HCT116 (cell line): ENCODE data around the gene EXD3. TPM values are rescaled to one million over a fixed set of nuclear protein-coding genes. Genes with fewer than 3 reads are reported as not detected.

Source experiments
- ATAC-seq: fragments of 200-7000 bp; cut with Tn5 transposase; 2 replicates; pipeline ENCODE4 v1.9.1; 2020; ENCODE audit warnings: mild to moderate bottlenecking, moderate library complexity
- BruUV-seq: library from RNA; stranded (reverse); fragments of 400-500 nt; replicated peaks from 2 replicates; lab custom pipeline; 2021; lab: Mats Ljungman, UMichigan
- CTCF ChIA-PET: fragments of 300-600 bp; sonication (Branson Sonifier 250); formaldehyde crosslinking; loops from one replicate; lab custom pipeline; 2021; ENCODE audit warnings: antibody characterized with exemption; lab: Charles Lee
- POLR2A ChIA-PET: fragments of 300-600, 350-600 bp; sonication (Branson Sonifier 250); formaldehyde crosslinking; loops from one replicate; lab custom pipeline; 2021; ENCODE audit warnings: antibody characterized with exemption; lab: Charles Lee
- RAD21 ChIA-PET, 2 experiments: fragments of 300-600 bp; sonication (Branson Sonifier 250); formaldehyde crosslinking; loops; one replicate each; lab custom pipeline; 2023; ENCODE audit warnings: low total read pairs in 2 of 2; ENCODE audit not compliant: uncharacterized antibody in 2 of 2, unreplicated experiment in 2 of 2, low non-redundant PET in 1 of 2; lab: Charles Lee
- DNase-seq: peaks from one replicate; pipeline ENCODE4 v3.0.0-alpha.2; 2010; ENCODE audit warnings: low read depth, low spot score
- H2AFZ ChIP-seq: fragments of 200-600 bp; shearing (Covaris generic), sonication (generic); 2 replicates; pipeline ENCODE4 v1.6.1; 2017; ENCODE audit warnings: low read depth, mixed run types, mixed read lengths, antibody characterized with exemption, low read length; ENCODE audit not compliant: poor library complexity, severe bottlenecking
- H3K27ac ChIP-seq: 2 replicates; pipeline ENCODE4 v1.5.1; 2012; ENCODE audit warnings: low read depth, low read length
- H3K27me3 ChIP-seq: fragments of 200-600 bp; sonication (generic); 2 replicates; pipeline ENCODE4 v1.6.1; 2016; ENCODE audit warnings: mixed run types, low read length, mixed read lengths; ENCODE audit not compliant: insufficient read depth
- H3K36me3 ChIP-seq, 2 experiments: fragments of 200-500 bp in 1 of 2; fragments of 200-600 bp in 1 of 2; sonication (Bioruptor generic) in 1 of 2; sonication (generic) in 1 of 2; 2 replicates each; pipeline versions ENCODE4 v1.5.1 to v1.6.1; 2014 to 2016; ENCODE audit warnings: low read length in 2 of 2, inconsistent platforms in 1 of 2, mixed read lengths in 1 of 2, mixed run types in 1 of 2; ENCODE audit not compliant: insufficient read depth in 2 of 2, control insufficient read depth in 1 of 2
- H3K4me1 ChIP-seq, 2 experiments: fragments of 200-600 bp in 1 of 2; sonication (generic) in 1 of 2; 2 replicates each; pipeline versions ENCODE4 v1.5.1 to v1.6.1; 2012 to 2017; ENCODE audit warnings: low read length in 2 of 2, inconsistent platforms in 1 of 2, mild to moderate bottlenecking in 1 of 2, mixed read lengths in 1 of 2, mixed run types in 1 of 2, moderate library complexity in 1 of 2; ENCODE audit not compliant: insufficient read depth in 2 of 2, control insufficient read depth in 1 of 2
- H3K4me2 ChIP-seq: fragments of 200-600 bp; sonication (generic); 2 replicates; pipeline ENCODE4 v1.6.1; 2017; ENCODE audit warnings: mixed run types, low read length, mixed read lengths
- H3K4me3 ChIP-seq, 2 experiments: fragments of 200-600 bp in 1 of 2; sonication (generic) in 1 of 2; replicated peaks in 1 of 2; 2 replicates each; pipeline ENCODE4 v1.5.1; 2011 to 2016; ENCODE audit warnings: low read length in 2 of 2, control low read depth in 1 of 2, low read depth in 1 of 2, mild to moderate bottlenecking in 1 of 2, mixed read lengths in 1 of 2, mixed run types in 1 of 2
- H3K79me2 ChIP-seq: fragments of 200-600 bp; sonication (generic); 2 replicates; pipeline ENCODE4 v1.6.1; 2017; ENCODE audit warnings: mild to moderate bottlenecking, mixed run types, low read length, moderate library complexity, mixed read lengths; ENCODE audit not compliant: insufficient read depth
- H3K9ac ChIP-seq: fragments of 200-600 bp; sonication (generic); 2 replicates; pipeline ENCODE4 v1.6.1; 2016; ENCODE audit warnings: low read length, mixed read lengths
- H3K9me2 ChIP-seq: fragments of 200-600 bp; sonication (generic), shearing (Covaris generic); 2 replicates; pipeline ENCODE4 v1.6.1; 2017; ENCODE audit warnings: mixed run types, mild to moderate bottlenecking, moderate library complexity; ENCODE audit not compliant: insufficient read depth
- H3K9me3 ChIP-seq, 2 experiments: fragments of 200-500 bp in 1 of 2; fragments of 200-600 bp in 1 of 2; sonication (Bioruptor generic) in 1 of 2; sonication (generic) in 1 of 2; 2 replicates each; pipeline ENCODE4 v1.6.1; 2014 to 2017; ENCODE audit warnings: low read length in 2 of 2, mixed read lengths in 2 of 2, inconsistent platforms in 1 of 2, low read depth in 1 of 2, mild to moderate bottlenecking in 1 of 2, mixed run types in 1 of 2, moderate library complexity in 1 of 2; ENCODE audit not compliant: control insufficient read depth in 1 of 2, insufficient read depth in 1 of 2
- H4K20me1 ChIP-seq: fragments of 200-600 bp; sonication (generic), shearing (Covaris generic); 2 replicates; pipeline ENCODE4 v1.6.1; 2017; ENCODE audit warnings: mixed run types, mild to moderate bottlenecking, moderate library complexity; ENCODE audit not compliant: insufficient read depth
- CBX3 ChIP-seq: IDR thresholded peaks from 2 replicates; pipeline ENCODE4 v1.6.1; 2012; ENCODE audit warnings: low read depth
- EGR1 ChIP-seq: IDR thresholded peaks from 2 replicates; pipeline ENCODE4 v1.6.1; 2012; ENCODE audit warnings: low read depth
- EZH2phosphoT487 ChIP-seq: fragments of 200-600 bp; IDR thresholded peaks from 2 replicates; pipeline ENCODE4 v1.6.1; 2018; ENCODE audit warnings: antibody characterized with exemption, borderline replicate concordance
- MAX ChIP-seq: IDR thresholded peaks from 2 replicates; pipeline ENCODE4 v1.6.1; 2012
- POLR2AphosphoS5 ChIP-seq: IDR thresholded peaks from 2 replicates; pipeline ENCODE4 v1.6.1; 2011; ENCODE audit warnings: mild to moderate bottlenecking, low read depth, low read length, moderate library complexity
- RAD21 ChIP-seq: IDR thresholded peaks from 2 replicates; pipeline ENCODE4 v1.6.1; 2012; ENCODE audit warnings: low read depth, mild to moderate bottlenecking
- intact Hi-C: fragments of 100-400 bp; cut with micrococcal nuclease; formaldehyde crosslinking; loops from 2 replicates; pipeline ENCODE4 v1.10.0; 2022
- total RNA-seq: library from RNA; stranded (reverse); gene quantifications from one replicate; pipeline ENCODE4 v1.2.1, GENCODE V29; 2021; ENCODE audit not compliant: unreplicated experiment

The EXD3 gene
- total RNA-seq, 1 experiment from 2014 or later = 25.4 TPM

DNA sequence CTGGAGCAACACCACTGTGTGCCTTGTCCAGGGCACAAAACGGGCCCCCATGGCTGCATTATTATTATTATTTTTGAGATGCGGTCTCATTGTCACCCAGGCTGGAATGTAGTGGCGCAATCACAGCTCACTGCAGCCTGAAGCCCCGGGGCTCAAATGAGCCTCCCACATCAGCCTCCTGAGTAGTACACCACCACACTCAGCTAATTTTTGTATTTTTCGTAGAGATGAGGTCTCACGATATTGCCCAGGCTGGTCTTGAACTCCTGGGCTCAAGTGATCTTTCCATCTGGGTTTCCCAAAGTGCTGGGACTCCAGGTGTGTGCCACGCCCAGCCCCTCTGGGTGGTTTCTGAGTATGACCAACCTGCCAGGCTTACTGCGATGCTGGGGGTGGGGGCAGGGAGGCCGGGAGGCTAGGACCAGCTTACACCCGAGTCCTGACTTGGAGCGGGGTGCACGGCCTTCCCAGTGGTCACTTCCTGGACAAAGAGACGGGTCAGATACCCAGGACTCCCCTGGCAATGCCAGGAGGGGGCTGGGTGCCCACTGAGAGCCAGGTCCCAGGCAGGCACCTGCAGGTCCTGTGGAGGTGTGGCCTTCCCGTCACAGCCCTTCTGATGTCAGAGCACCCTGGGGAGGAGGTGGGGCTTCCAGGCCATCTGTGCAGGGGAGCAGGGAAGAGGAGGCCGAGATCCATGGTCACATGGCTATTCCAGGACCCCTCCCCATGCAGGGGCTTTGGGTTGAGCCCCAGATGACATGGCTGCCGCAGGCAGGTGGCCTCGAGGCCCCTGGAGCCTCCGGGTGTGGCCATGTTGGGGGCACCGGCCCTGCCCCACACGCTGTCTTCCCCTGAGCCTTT lies 112.5 kb downstream of the EXD3 start:
- intact Hi-C loops = no loop called here
- Histone ChIP-seq H3K27ac (peak overlapping the region; percentile 83), H3K79me2 (no peaks in the 10 kb centered on the region), H3K4me3 (no peak overlapping the region), H3K9ac (peak overlapping the region; percentile 64; the same call in 1 of the 2 replicates), H3K9me3 (no peaks in the 10 kb centered on the region), H3K36me3 (no peaks in the 10 kb centered on the region), H4K20me1 (no peaks in the 10 kb centered on the region), H3K9me2 (no peaks in the 10 kb centered on the region), H3K4me2 (peak overlapping the region; percentile 76), H3K27me3 (no peaks in the 10 kb centered on the region), H2AFZ (no peak overlapping the region), H3K4me1 (peaks cover 26 to 50% of the 10 kb centered on the region in 2 experiments)
- ATAC-seq = peak; percentile 66
- no peak for DNase-seq
- RAD21 ChIA-PET = no interaction called here
- CTCF ChIA-PET = interaction anchor here (1.5 to 2.2 kb wide), 2 partner anchors 9 to 23 kb away, joined by 4 to 9 read pairs; partner anchors contain the start of gene NRARP
- POLR2A ChIA-PET = interaction anchor here (3.8 kb wide), 1 partner anchor 9 kb away, joined by 24 read pairs; the partner anchor contains the start of gene NRARP
- TF ChIP-seq EGR1 (no peak), EZH2phosphoT487 (no peak), POLR2AphosphoS5 (peak; percentile 8; the same call in 1 of the 2 replicates), CBX3 (no peak), MAX (no peak), RAD21 (no peak)
- no TSS peak for BruUV-seq
